SK-N-SH treated with all-trans-retinoic acid at 6 μM for 48 hours (cell line): ENCODE measurements around the gene CRYL1.

ENCODE experiments used
- ATAC-seq: fragments of 200-7000 bp; cut with Tn5 transposase; 3 replicates; pipeline ENCODE4 v1.9.1; 2020; ENCODE audit warnings: mild to moderate bottlenecking, moderate library complexity
- ARNTL ChIP-seq: fragments of 450-650 bp; formaldehyde crosslinking; IDR thresholded peaks from 2 replicates; pipeline ENCODE4 v1.5.0; 2020; ENCODE audit warnings: low read depth, mild to moderate bottlenecking, moderate library complexity, borderline replicate concordance
- BACH2 ChIP-seq: fragments of 250-450 bp; sonication (Bioruptor Pico); IDR thresholded peaks from 2 replicates; pipeline ENCODE4 v1.9.0; 2021; ENCODE audit warnings: mild to moderate bottlenecking, borderline replicate concordance
- CSDC2 ChIP-seq: fragments of 250-450 bp; sonication (Bioruptor Pico); IDR thresholded peaks from 2 replicates; pipeline ENCODE4 v1.5.0; 2020; ENCODE audit warnings: mild to moderate bottlenecking, moderate library complexity
- ESRRG ChIP-seq: fragments of 250-450 bp; sonication (Bioruptor Pico); IDR thresholded peaks from 2 replicates; pipeline ENCODE4 v1.6.1; 2021; ENCODE audit warnings: mild to moderate bottlenecking
- ISL1 ChIP-seq: fragments of 250-450 bp; sonication (Bioruptor Pico); IDR thresholded peaks from 2 replicates; pipeline ENCODE4 v2.1.2; 2022; ENCODE audit warnings: mild to moderate bottlenecking, moderate library complexity
- OSR1 ChIP-seq: fragments of 250-450 bp; sonication (Bioruptor Pico); IDR thresholded peaks from 2 replicates; pipeline ENCODE4 v1.8.0; 2022; ENCODE audit warnings: moderate library complexity, mild to moderate bottlenecking, inconsistent platforms
- PPARA ChIP-seq: fragments of 250-450 bp; sonication (Bioruptor Pico); IDR thresholded peaks from 2 replicates; pipeline ENCODE4 v1.5.0; 2020; ENCODE audit warnings: mild to moderate bottlenecking, borderline replicate concordance
- RARB ChIP-seq: fragments of 250-450 bp; sonication (Bioruptor Pico); IDR thresholded peaks from 2 replicates; pipeline ENCODE4 v1.8.0; 2021; ENCODE audit warnings: mild to moderate bottlenecking, moderate library complexity
- SNAI2 ChIP-seq: fragments of 250-450 bp; sonication (Bioruptor Pico); IDR thresholded peaks from 2 replicates; pipeline ENCODE4 v1.5.0; 2020; ENCODE audit warnings: mild to moderate bottlenecking, moderate library complexity
- TCF4 ChIP-seq: fragments of 250-450 bp; sonication (Bioruptor Pico); IDR thresholded peaks from 2 replicates; pipeline ENCODE4 v1.8.0; 2021; ENCODE audit warnings: mild to moderate bottlenecking, moderate library complexity, borderline replicate concordance
- TOX ChIP-seq: fragments of 250-450 bp; sonication (Bioruptor Pico); IDR thresholded peaks from 2 replicates; pipeline ENCODE4 v1.8.0; 2021; ENCODE audit warnings: mild to moderate bottlenecking, moderate library complexity, borderline replicate concordance
- ZC3H10 ChIP-seq: fragments of 250-450 bp; sonication (Bioruptor Pico); IDR thresholded peaks from 2 replicates; pipeline ENCODE4 v1.5.1; 2021; ENCODE audit warnings: mild to moderate bottlenecking, moderate library complexity
- ZFP3 ChIP-seq: fragments of 250-450 bp; sonication (Bioruptor Pico); IDR thresholded peaks from 2 replicates; pipeline ENCODE4 v1.5.0; 2020; ENCODE audit warnings: mild to moderate bottlenecking, moderate library complexity
- ZFP30 ChIP-seq: fragments of 450-650 bp; formaldehyde crosslinking; IDR thresholded peaks from 2 replicates; pipeline ENCODE4 v1.5.0; 2022; ENCODE audit warnings: mild to moderate bottlenecking, moderate library complexity
- ZNF565 ChIP-seq: fragments of 450-650 bp; formaldehyde crosslinking; conservative IDR thresholded peaks from 2 replicates; pipeline ENCODE4 v1.5.0; 2020; ENCODE audit warnings: low read depth, mild to moderate bottlenecking, moderate library complexity
- TF ChIP-seq, protein P1 (sequence below): fragments of 250-450 bp; sonication (Bioruptor Pico); IDR thresholded peaks from 2 replicates; pipeline ENCODE4 v1.8.0; 2020; ENCODE audit warnings: mild to moderate bottlenecking, moderate library complexity, borderline replicate concordance
- TF ChIP-seq, protein P2 (sequence below): fragments of 250-450 bp; sonication (Bioruptor Pico); IDR thresholded peaks from 2 replicates; pipeline ENCODE4 v1.8.0; 2021; ENCODE audit warnings: low read depth, mild to moderate bottlenecking, moderate library complexity, borderline replicate concordance
- TF ChIP-seq, protein P3 (sequence below): fragments of 250-450 bp; sonication (Bioruptor Pico); IDR thresholded peaks from 2 replicates; pipeline ENCODE4 v1.5.1; 2021; ENCODE audit warnings: mild to moderate bottlenecking, moderate library complexity
- TF ChIP-seq, protein P4 (sequence below): fragments of 250-450 bp; sonication (Bioruptor Pico); IDR thresholded peaks from 2 replicates; pipeline ENCODE4 v1.5.0; 2020; ENCODE audit warnings: mild to moderate bottlenecking, moderate library complexity
- TF ChIP-seq, protein P5 (sequence below): fragments of 250-450 bp; sonication (Bioruptor Pico); IDR thresholded peaks from 2 replicates; pipeline ENCODE4 v1.5.1; 2020; ENCODE audit warnings: low read depth, mild to moderate bottlenecking, moderate library complexity

CRYL1 gene

DNA sequence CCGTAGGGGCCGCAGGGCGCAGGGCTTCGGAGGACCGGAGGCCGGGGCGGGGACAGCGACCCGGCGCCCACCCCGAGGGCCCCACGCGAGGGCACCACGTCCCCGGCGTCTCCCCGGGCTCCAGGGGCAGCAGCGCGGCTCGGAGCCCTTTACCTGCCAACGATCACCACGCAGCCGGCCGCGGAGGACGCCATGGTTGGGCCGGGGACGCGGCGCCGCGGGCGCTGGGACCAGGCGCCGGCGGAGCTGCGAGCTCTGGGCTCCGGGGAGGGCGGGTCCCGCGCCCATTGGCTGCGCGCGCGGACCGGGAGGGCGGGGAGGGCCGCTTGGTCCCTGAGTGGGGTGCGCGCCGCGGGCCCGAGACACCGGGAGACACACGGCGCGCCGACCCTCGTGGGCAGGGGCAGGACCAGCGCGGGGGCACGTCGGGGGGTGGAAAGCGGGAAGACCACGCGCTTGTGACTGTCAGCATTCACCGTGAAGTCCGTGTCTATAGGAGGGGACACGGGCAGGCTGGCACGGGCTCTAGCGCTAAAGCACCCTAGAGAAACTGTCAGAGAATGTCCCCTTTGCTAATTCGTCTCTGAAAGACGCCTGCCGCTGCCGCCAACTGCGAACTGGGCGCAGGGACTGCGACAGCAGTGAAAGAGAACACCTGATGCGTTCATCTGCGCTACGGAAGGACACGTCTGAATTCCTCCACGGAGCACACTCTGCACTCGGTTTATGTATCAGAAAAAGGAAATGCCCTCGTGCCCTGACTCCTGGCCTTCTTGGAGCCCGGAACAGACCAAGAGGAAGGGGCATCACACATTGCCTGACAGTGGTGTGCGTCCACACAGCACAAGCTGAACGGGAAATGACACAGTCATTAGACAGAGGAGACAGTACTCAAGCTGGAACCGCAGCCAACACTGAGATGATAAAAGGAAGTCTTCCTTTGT lies at the start of gene CRYL1:
Gene CRYL1, minus strand, starts transcription at position 257 of the 944 bp plus-strand sequence. Its CDS starts 63 bp downstream, at position 194.
- TF ChIP-seq RARB, result no peak
- no peak for TF ChIP-seq ZNF565
- no peak for TF ChIP-seq PPARA (CRISPR knock-in tag)
- no peak for TF ChIP-seq TOX (CRISPR knock-in tag)
- TF ChIP-seq, protein P1, sequence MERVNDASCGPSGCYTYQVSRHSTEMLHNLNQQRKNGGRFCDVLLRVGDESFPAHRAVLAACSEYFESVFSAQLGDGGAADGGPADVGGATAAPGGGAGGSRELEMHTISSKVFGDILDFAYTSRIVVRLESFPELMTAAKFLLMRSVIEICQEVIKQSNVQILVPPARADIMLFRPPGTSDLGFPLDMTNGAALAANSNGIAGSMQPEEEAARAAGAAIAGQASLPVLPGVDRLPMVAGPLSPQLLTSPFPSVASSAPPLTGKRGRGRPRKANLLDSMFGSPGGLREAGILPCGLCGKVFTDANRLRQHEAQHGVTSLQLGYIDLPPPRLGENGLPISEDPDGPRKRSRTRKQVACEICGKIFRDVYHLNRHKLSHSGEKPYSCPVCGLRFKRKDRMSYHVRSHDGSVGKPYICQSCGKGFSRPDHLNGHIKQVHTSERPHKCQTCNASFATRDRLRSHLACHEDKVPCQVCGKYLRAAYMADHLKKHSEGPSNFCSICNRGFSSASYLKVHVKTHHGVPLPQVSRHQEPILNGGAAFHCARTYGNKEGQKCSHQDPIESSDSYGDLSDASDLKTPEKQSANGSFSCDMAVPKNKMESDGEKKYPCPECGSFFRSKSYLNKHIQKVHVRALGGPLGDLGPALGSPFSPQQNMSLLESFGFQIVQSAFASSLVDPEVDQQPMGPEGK (CRISPR knock-in tag), result no peak
- TF ChIP-seq ZFP3 (CRISPR knock-in tag), result no peak
- TF ChIP-seq ESRRG (CRISPR knock-in tag), result no peak
- TF ChIP-seq ZC3H10 (CRISPR knock-in tag), result no peak
- no peak for TF ChIP-seq BACH2
- TF ChIP-seq ISL1 (CRISPR knock-in tag), result no peak
- TF ChIP-seq, protein P2, sequence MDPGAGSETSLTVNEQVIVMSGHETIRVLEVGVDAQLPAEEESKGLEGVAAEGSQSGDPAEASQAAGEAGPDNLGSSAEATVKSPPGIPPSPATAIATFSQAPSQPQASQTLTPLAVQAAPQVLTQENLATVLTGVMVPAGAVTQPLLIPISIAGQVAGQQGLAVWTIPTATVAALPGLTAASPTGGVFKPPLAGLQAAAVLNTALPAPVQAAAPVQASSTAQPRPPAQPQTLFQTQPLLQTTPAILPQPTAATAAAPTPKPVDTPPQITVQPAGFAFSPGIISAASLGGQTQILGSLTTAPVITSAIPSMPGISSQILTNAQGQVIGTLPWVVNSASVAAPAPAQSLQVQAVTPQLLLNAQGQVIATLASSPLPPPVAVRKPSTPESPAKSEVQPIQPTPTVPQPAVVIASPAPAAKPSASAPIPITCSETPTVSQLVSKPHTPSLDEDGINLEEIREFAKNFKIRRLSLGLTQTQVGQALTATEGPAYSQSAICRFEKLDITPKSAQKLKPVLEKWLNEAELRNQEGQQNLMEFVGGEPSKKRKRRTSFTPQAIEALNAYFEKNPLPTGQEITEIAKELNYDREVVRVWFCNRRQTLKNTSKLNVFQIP (CRISPR knock-in tag), result no peak
- ATAC-seq, result peak; percentile 96

GRCh38 chr13:20573636-20574035 lies 48.0 kb upstream of the CRYL1 start:
- TF ChIP-seq ISL1 (CRISPR knock-in tag), result no peak
- TF ChIP-seq, protein P3, sequence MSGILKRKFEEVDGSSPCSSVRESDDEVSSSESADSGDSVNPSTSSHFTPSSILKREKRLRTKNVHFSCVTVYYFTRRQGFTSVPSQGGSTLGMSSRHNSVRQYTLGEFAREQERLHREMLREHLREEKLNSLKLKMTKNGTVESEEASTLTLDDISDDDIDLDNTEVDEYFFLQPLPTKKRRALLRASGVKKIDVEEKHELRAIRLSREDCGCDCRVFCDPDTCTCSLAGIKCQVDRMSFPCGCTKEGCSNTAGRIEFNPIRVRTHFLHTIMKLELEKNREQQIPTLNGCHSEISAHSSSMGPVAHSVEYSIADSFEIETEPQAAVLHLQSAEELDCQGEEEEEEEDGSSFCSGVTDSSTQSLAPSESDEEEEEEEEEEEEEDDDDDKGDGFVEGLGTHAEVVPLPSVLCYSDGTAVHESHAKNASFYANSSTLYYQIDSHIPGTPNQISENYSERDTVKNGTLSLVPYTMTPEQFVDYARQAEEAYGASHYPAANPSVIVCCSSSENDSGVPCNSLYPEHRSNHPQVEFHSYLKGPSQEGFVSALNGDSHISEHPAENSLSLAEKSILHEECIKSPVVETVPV, result no peak
- TF ChIP-seq, all 23 proteins: peak for 0
- ATAC-seq, result no peak

DNA sequence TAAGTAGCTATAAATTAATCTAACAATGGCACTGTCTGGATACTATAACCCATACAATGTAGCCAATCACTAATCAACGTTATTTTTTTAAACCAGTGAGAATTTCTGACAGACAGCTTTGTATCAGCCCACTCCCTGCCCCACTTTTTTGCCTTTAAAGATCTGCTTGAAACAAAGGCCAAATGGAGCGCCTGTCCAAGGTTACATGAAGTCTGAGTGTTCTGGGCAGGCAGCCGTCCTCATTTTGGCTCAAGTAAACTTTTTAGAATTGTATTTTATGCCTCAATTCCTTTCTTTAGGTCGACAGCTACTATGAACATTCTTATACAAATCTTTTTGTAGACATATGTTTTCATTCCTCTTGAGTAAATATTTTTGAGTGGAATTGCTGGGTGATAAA lies 47.5 kb upstream of the CRYL1 start:
- TF ChIP-seq, protein P4, sequence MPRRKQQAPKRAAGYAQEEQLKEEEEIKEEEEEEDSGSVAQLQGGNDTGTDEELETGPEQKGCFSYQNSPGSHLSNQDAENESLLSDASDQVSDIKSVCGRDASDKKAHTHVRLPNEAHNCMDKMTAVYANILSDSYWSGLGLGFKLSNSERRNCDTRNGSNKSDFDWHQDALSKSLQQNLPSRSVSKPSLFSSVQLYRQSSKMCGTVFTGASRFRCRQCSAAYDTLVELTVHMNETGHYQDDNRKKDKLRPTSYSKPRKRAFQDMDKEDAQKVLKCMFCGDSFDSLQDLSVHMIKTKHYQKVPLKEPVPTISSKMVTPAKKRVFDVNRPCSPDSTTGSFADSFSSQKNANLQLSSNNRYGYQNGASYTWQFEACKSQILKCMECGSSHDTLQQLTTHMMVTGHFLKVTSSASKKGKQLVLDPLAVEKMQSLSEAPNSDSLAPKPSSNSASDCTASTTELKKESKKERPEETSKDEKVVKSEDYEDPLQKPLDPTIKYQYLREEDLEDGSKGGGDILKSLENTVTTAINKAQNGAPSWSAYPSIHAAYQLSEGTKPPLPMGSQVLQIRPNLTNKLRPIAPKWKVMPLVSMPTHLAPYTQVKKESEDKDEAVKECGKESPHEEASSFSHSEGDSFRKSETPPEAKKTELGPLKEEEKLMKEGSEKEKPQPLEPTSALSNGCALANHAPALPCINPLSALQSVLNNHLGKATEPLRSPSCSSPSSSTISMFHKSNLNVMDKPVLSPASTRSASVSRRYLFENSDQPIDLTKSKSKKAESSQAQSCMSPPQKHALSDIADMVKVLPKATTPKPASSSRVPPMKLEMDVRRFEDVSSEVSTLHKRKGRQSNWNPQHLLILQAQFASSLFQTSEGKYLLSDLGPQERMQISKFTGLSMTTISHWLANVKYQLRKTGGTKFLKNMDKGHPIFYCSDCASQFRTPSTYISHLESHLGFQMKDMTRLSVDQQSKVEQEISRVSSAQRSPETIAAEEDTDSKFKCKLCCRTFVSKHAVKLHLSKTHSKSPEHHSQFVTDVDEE (CRISPR knock-in tag), result no peak
- TF ChIP-seq, protein P3, result no peak
- TF ChIP-seq, protein P5, sequence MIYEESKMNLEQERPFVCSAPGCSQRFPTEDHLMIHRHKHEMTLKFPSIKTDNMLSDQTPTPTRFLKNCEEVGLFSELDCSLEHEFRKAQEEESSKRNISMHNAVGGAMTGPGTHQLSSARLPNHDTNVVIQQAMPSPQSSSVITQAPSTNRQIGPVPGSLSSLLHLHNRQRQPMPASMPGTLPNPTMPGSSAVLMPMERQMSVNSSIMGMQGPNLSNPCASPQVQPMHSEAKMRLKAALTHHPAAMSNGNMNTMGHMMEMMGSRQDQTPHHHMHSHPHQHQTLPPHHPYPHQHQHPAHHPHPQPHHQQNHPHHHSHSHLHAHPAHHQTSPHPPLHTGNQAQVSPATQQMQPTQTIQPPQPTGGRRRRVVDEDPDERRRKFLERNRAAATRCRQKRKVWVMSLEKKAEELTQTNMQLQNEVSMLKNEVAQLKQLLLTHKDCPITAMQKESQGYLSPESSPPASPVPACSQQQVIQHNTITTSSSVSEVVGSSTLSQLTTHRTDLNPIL (CRISPR knock-in tag), result no peak
- TF ChIP-seq, protein P1 (CRISPR knock-in tag), result no peak
- TF ChIP-seq ZC3H10 (CRISPR knock-in tag), result no peak
- TF ChIP-seq TCF4 (CRISPR knock-in tag), result no peak
- TF ChIP-seq ARNTL (CRISPR knock-in tag), result no peak
- TF ChIP-seq TOX (CRISPR knock-in tag), result no peak
- no peak for TF ChIP-seq RARB
- no peak for TF ChIP-seq OSR1 (CRISPR knock-in tag)
- no peak for TF ChIP-seq ZFP3 (CRISPR knock-in tag)
- TF ChIP-seq SNAI2 (CRISPR knock-in tag), result no peak
- TF ChIP-seq ESRRG (CRISPR knock-in tag), result no peak
- no peak for TF ChIP-seq BACH2
- TF ChIP-seq CSDC2 (CRISPR knock-in tag), result no peak
- TF ChIP-seq ZFP30 (CRISPR knock-in tag), result no peak
- TF ChIP-seq, protein P2 (CRISPR knock-in tag), result no peak
- no peak for ATAC-seq
